K562 (cell line): Measurements from ENCODE around the gene ERVW-1.
"Not testable (repeated sequence)": the region's sequence is repeated elsewhere in the genome, so short reads cannot be mapped to it uniquely, and the experiment has no call there.

Experiments
- BDP1 ChIP-seq: IDR thresholded peaks from 3 replicates; pipeline ENCODE4 v1.6.1; 2011; ENCODE audit not compliant: insufficient read length, insufficient read depth
- REST ChIP-seq, 2 experiments: fragments of 450-650 bp; formaldehyde crosslinking in 1 of 2; IDR thresholded peaks; 2 replicates each; pipeline versions ENCODE4 v1.4.0 to v1.6.1; 2014 to 2020; ENCODE audit warnings: mild to moderate bottlenecking in 2 of 2, borderline replicate concordance in 1 of 2, low read depth in 1 of 2

GRCh38 chr7:92484226-92484625 is 6.5 kb upstream of the ERVW-1 start:
- TF ChIP-seq BDP1; REST (IDR thresholded peaks at IDR 0.05; ENCODE audit: borderline replicate concordance); REST (CRISPR knock-in tag; IDR thresholded peaks at IDR 0.05; ENCODE audit: low read depth): not testable (repeated sequence)
